Measurements from ENCODE around the gene PRKAB2.
"Not testable (repeated sequence)": the region's sequence is repeated elsewhere in the genome, so short reads cannot be mapped to it uniquely, and the experiment has no call there.

Gene PRKAB2

DNA sequence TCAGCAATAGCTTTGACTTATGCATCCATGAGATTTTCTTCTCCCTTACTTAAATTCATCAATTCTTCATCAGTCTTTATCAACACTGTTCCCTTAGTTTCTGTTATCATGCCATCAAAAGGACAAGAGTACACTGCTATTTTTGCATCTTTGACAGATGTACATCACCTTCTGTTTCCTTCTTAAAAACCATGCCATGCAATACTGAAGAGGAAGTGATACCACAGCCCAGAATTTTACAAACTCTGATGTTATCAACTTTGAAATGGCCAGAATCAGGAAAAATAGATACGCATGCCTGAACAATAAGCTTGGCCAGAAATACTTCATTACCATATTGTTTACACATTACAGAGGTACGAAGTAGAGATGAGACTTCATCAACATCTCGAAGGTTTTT lies 31.8 kb upstream of the PRKAB2 start:
- Mint-ChIP-seq H3K4me1 (ENCODE audit: low read depth) (no peaks in the 10 kb centered on the region), H3K27me3 (ENCODE audit: low read depth) (no peaks in the 10 kb centered on the region), H3K9me3 (no peaks in the 10 kb centered on the region), H3K36me3 (ENCODE audit: low read depth) (no peaks in the 10 kb centered on the region), H3K4me3 (no peak overlapping the region), H3K27ac (no peak overlapping the region)
- DNase-seq (ENCODE audit: low spot score) = no peak

DNA sequence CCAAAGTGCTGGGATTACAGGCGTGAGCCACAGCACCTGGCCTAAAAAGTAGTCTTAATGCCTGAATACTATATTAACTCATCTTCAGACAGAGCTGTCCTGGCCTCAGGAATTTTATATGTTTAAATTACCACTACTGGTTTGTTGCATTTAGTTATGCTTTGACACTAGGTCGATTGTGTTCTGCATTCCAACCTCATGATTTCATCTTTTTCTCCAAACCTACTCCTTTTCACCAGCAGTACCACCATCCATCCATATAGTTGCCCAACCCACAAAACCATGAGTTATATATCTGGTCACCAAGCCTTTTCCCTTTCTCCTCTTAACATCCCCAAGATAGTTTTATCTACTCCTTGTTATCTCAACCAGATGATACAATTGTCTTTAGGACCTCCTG lies 30.3 kb upstream of the PRKAB2 start:
- Mint-ChIP-seq H3K4me3 (no peak overlapping the region), H3K4me1 (ENCODE audit: low read depth) (no peaks in the 10 kb centered on the region), H3K36me3 (ENCODE audit: low read depth) (no peaks in the 10 kb centered on the region), H3K27me3 (ENCODE audit: low read depth) (no peaks in the 10 kb centered on the region), H3K27ac (no peak overlapping the region), H3K9me3 (no peaks in the 10 kb centered on the region)
- no peak for DNase-seq (ENCODE audit: low spot score)

DNA sequence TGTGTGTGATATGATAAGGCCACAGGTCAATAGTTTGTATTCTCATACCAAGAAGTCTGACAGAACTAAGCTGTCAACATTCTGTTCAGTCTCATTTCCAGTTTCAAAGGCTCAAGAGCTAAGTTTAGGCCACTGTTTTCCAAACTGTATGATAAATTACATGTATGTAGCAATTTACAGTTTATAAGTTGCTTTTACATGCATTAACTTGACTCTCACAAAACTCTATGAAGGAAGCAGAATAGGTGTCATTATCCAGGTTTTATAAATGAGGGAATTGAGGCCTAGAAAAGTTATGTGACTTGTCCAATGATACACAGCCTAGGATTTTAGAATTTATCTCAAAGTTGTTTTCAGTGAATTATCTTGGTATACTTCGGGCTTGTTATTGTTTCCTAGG lies 29.5 kb upstream of the PRKAB2 start:
- DNase-seq (ENCODE audit: low spot score) = no peak
- H3K4me3 Mint-ChIP-seq = no peak overlapping the region

GRCh38 chr1:147201276-147201675 lies 29.0 kb upstream of the PRKAB2 start:
- H3K4me3 Mint-ChIP-seq = no peak overlapping the region
- no peaks in the 10 kb centered on the region for H3K27me3 Mint-ChIP-seq (ENCODE audit: low read depth)
- no peak for DNase-seq (ENCODE audit: low spot score)
- H3K4me1 Mint-ChIP-seq (ENCODE audit: low read depth) = no peaks in the 10 kb centered on the region
- no peaks in the 10 kb centered on the region for H3K9me3 Mint-ChIP-seq
- no peak overlapping the region for H3K27ac Mint-ChIP-seq
- no peaks in the 10 kb centered on the region for H3K36me3 Mint-ChIP-seq (ENCODE audit: low read depth)

More for the DNA sequence above, 29.5 kb upstream of the PRKAB2 start:
- Mint-ChIP-seq H3K27me3 (ENCODE audit: low read depth) (no peaks in the 10 kb centered on the region), H3K4me1 (ENCODE audit: low read depth) (no peaks in the 10 kb centered on the region), H3K36me3 (ENCODE audit: low read depth) (no peaks in the 10 kb centered on the region), H3K27ac (no peak overlapping the region), H3K9me3 (no peaks in the 10 kb centered on the region)

GRCh38 chr1:147197324-147197723 lies 25.1 kb upstream of the PRKAB2 start:
- DNase-seq (ENCODE audit: low spot score); H3K36me3 Mint-ChIP-seq (ENCODE audit: low read depth); H3K4me3 Mint-ChIP-seq; H3K27me3 Mint-ChIP-seq (ENCODE audit: low read depth); H3K9me3 Mint-ChIP-seq; H3K27ac Mint-ChIP-seq; H3K4me1 Mint-ChIP-seq (ENCODE audit: low read depth): not testable (repeated sequence)

- Mint-ChIP-seq H3K4me1 (ENCODE audit: low read depth) (no peaks in the 10 kb centered on the region), H3K9me3 (no peaks in the 10 kb centered on the region), H3K36me3 (ENCODE audit: low read depth) (no peaks in the 10 kb centered on the region), H3K4me3 (no peak overlapping the region), H3K27ac (no peak overlapping the region), H3K27me3 (ENCODE audit: low read depth) (peaks cover 2% of the 10 kb centered on the region)
- DNase-seq (ENCODE audit: low spot score) = no peak
Observed at GRCh38 chr1:147189514-147189913, 17.2 kb upstream of the PRKAB2 start.

- Mint-ChIP-seq H3K9me3 (no peaks in the 10 kb centered on the region), H3K4me1 (ENCODE audit: low read depth) (no peaks in the 10 kb centered on the region), H3K4me3 (no peak overlapping the region), H3K36me3 (ENCODE audit: low read depth) (no peaks in the 10 kb centered on the region), H3K27ac (no peak overlapping the region), H3K27me3 (ENCODE audit: low read depth) (peaks cover 5% of the 10 kb centered on the region)
- DNase-seq (ENCODE audit: low spot score) = no peak
Observed at GRCh38 chr1:147185432-147185831, 13.2 kb upstream of the PRKAB2 start.

GRCh38 chr1:147177611-147178380 lies 5.5 kb upstream of the PRKAB2 start:
- Mint-ChIP-seq H3K9me3 (no peaks in the 10 kb centered on the region), H3K36me3 (ENCODE audit: low read depth) (peaks cover 7% of the 10 kb centered on the region), H3K27me3 (ENCODE audit: low read depth) (peaks cover 31% of the 10 kb centered on the region), H3K27ac (no peak overlapping the region), H3K4me3 (no peak overlapping the region), H3K4me1 (ENCODE audit: low read depth) (peaks cover 9% of the 10 kb centered on the region)
- no peak for DNase-seq (ENCODE audit: low spot score)

DNA sequence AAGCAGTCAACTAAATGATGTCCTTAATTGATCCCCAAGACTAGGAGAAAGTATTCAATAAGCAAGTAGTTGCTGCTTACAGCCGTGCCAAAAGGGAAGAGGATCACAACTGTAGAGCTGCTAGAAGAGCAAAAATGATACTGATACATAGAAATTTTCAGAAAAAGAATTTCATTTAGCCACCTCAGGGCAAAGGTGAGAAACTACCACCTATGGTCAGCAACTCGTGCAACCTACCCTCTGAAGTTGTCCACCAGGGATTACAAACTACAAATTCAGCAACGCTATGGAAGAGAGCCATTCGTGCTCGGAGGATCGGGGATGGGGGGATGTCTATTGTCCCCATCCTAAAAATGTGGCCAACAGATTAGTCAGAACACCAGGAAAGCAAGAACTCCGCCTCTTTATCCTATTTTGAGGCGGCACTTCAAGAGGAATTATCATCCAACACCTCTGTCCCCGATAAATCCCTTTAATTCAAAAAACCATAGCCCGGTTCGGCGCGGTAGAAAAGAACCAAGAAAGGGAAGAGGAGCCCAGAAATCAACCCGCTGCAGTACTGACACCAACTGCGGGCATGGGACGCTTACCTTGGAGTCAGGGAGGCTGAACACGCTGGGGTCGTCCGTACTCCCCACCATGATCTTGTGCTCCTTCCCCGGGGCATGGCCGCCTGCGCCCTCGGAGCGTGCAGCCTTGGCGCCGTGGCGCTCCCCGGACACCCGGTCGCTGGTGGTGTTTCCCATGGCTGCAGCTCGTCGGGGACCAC lies 687 bp downstream of the PRKAB2 start:
- Mint-ChIP-seq H3K4me3 (peak overlapping the region; percentile 96), H3K36me3 (ENCODE audit: low read depth) (peaks cover 14% of the 10 kb centered on the region), H3K4me1 (ENCODE audit: low read depth) (peaks cover 31% of the 10 kb centered on the region), H3K27me3 (ENCODE audit: low read depth) (no peaks in the 10 kb centered on the region), H3K9me3 (no peaks in the 10 kb centered on the region), H3K27ac (peak overlapping the region; percentile 82)
- no peak for DNase-seq (ENCODE audit: low spot score)

DNA sequence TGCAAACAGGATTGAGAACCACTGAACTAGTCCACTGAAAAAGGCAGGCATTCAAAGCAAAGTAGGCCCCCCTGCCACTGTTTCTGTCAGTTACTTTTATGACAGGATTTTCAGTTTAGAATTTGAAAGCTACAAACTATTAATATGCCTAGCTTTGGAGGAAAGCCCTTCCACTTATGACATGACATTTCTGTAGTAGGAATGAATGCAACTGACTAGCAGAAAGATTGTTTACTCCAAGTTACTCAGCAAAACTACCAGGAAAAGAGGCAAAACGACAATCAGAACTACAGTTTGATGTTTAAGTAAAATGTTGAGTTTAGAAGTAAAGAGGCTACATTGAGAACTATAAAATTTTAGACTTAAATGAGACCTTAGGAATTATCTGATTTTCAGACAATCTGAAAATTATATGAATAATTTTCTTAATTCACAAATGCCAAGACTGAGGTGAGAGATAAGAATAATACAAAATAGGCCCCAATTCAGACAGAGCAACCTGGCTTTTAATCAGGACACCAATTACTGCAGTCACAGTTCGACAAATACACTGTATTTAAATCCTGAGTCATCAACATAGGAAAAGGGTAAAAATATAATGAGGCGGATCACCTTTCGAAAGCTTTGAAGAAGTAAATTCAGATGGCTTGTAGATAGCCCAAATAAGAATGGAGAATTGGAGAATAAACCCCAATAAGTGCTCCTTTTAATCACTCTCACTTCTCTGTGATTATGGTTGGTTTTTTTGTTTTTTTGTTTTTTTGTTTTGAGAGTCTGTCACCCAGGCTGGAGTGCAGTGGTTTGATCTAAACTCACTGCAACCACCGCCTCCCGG lies 2.2 kb downstream of the PRKAB2 start:
- no peak for DNase-seq (ENCODE audit: low spot score)
- peak overlapping the region; percentile 96 for H3K4me3 Mint-ChIP-seq
- no peaks in the 10 kb centered on the region for H3K9me3 Mint-ChIP-seq
- H3K4me1 Mint-ChIP-seq (ENCODE audit: low read depth) = peaks cover 32% of the 10 kb centered on the region
- peak overlapping the region; percentile 17 for H3K27ac Mint-ChIP-seq
- no peaks in the 10 kb centered on the region for H3K27me3 Mint-ChIP-seq (ENCODE audit: low read depth)
- H3K36me3 Mint-ChIP-seq (ENCODE audit: low read depth) = peaks cover 17% of the 10 kb centered on the region

DNA sequence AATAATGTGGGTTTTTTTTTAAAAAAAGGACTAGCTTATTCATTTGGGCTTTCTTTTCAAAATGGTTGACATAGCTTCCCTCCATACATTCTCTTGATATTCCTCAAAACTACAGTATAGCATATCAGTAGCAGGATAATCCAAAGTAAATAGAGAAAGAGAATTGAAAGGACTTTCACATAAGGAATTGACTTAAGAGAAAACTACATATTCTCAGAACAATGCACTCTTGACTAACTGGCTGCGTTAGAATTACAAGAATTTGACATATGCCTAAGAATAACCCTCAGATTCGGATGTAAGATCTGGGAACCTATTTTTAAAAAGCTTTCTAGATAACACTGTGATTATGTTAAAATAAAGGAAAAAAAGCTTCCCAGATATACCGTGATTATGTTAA lies 3.1 kb downstream of the PRKAB2 start:
- Mint-ChIP-seq H3K27ac (no peak overlapping the region), H3K4me3 (no peak overlapping the region), H3K36me3 (ENCODE audit: low read depth) (peaks cover 13% of the 10 kb centered on the region), H3K9me3 (no peaks in the 10 kb centered on the region), H3K4me1 (ENCODE audit: low read depth) (peaks cover 29% of the 10 kb centered on the region), H3K27me3 (ENCODE audit: low read depth) (no peaks in the 10 kb centered on the region)
- DNase-seq (ENCODE audit: low spot score) = no peak

- DNase-seq (ENCODE audit: low spot score) = no peak
- Mint-ChIP-seq H3K36me3 (ENCODE audit: low read depth) (peaks cover 11% of the 10 kb centered on the region), H3K9me3 (no peaks in the 10 kb centered on the region), H3K27me3 (ENCODE audit: low read depth) (no peaks in the 10 kb centered on the region), H3K27ac (no peak overlapping the region), H3K4me1 (ENCODE audit: low read depth) (peaks cover 26% of the 10 kb centered on the region), H3K4me3 (no peak overlapping the region)
Observed at GRCh38 chr1:147168626-147169058, 3.6 kb downstream of the PRKAB2 start.

DNA sequence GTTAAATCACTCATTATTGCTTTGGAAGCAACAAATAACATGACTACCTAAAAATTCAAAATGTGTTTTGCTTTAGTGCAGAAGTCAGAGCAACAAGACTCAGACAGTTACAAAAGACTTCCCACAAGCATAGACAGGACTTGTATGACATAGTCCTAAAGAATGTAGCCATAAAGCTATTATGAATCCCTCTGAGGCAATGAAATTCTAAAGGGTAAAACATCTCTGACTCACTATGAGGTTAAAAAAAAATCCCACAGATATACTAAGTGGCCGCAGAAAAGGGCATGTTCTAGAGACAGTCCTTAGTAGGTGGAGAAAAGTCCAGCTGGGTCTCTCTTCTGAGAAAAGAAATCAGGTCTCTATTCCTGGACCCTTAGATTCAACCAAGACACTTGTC lies 4.9 kb downstream of the PRKAB2 start:
- H3K4me3 Mint-ChIP-seq = no peak overlapping the region
- H3K36me3 Mint-ChIP-seq (ENCODE audit: low read depth) = peaks cover 11% of the 10 kb centered on the region
- H3K9me3 Mint-ChIP-seq = no peaks in the 10 kb centered on the region
- H3K4me1 Mint-ChIP-seq (ENCODE audit: low read depth) = peaks cover 20% of the 10 kb centered on the region
- H3K27ac Mint-ChIP-seq = no peak overlapping the region
- no peak for DNase-seq (ENCODE audit: low spot score)
- H3K27me3 Mint-ChIP-seq (ENCODE audit: low read depth) = no peaks in the 10 kb centered on the region

GRCh38 chr1:147163019-147163418 lies 9.3 kb downstream of the PRKAB2 start:
- no peaks in the 10 kb centered on the region for H3K9me3 Mint-ChIP-seq
- peaks cover 26% of the 10 kb centered on the region for H3K36me3 Mint-ChIP-seq (ENCODE audit: low read depth)
- peaks cover 3% of the 10 kb centered on the region for H3K4me1 Mint-ChIP-seq (ENCODE audit: low read depth)
- no peaks in the 10 kb centered on the region for H3K27me3 Mint-ChIP-seq (ENCODE audit: low read depth)
- H3K4me3 Mint-ChIP-seq = no peak overlapping the region
- H3K27ac Mint-ChIP-seq = no peak overlapping the region
- no peak for DNase-seq (ENCODE audit: low spot score)

Data from T-helper 2 cell treated with Interferon-gamma antibody and Interleukin-4, amounts not matched to agents 5 μg/mL and 100 μg/mL, for 36 hours (primary cell).